Endothelial cell (in vitro differentiated cells): ENCODE measurements around the gene MICALL2. TPM values are rescaled to one million over a fixed set of nuclear protein-coding genes. Genes with fewer than 3 reads are reported as not detected.

Source experiments
- DNase-seq: peaks from one replicate; pipeline ENCODE4 v3.0.0; 2021; ENCODE audit warnings: low spot score
- H3K27ac Mint-ChIP-seq: one replicate; pipeline ENCODE4 v1.8.0; 2021; ENCODE audit warnings: mixed read lengths, inconsistent platforms; ENCODE audit not compliant: unreplicated experiment
- H3K27me3 Mint-ChIP-seq: one replicate; pipeline ENCODE4 v1.8.0; 2021; ENCODE audit warnings: mild to moderate bottlenecking, moderate library complexity, mixed read lengths, inconsistent platforms; ENCODE audit not compliant: unreplicated experiment
- H3K36me3 Mint-ChIP-seq: one replicate; pipeline ENCODE4 v1.8.0; 2021; ENCODE audit warnings: mild to moderate bottlenecking, low read depth, mixed read lengths, inconsistent platforms; ENCODE audit not compliant: unreplicated experiment
- H3K4me1 Mint-ChIP-seq: one replicate; pipeline ENCODE4 v1.8.0; 2021; ENCODE audit warnings: mild to moderate bottlenecking, mixed read lengths, inconsistent platforms; ENCODE audit not compliant: unreplicated experiment
- H3K4me3 Mint-ChIP-seq: one replicate; pipeline ENCODE4 v1.8.0; 2021; ENCODE audit warnings: mild to moderate bottlenecking, mixed read lengths, inconsistent platforms; ENCODE audit not compliant: unreplicated experiment
- H3K9me3 Mint-ChIP-seq: one replicate; pipeline ENCODE4 v1.8.0; 2021; ENCODE audit warnings: mixed read lengths, inconsistent platforms; ENCODE audit not compliant: unreplicated experiment
- CTCF ChIP-seq: fragments of 200-600 bp; sonication (generic); IDR thresholded peaks from one replicate; pipeline ENCODE4 v1.5.0; 2021; ENCODE audit warnings: antibody characterized with exemption; ENCODE audit not compliant: unreplicated experiment
- total RNA-seq: library from RNA; stranded (reverse); fragmentation: NEBNext Ultra II Directional; extraction: Animal tissue kit (Norgen Biotek cat#: 25700); gene quantifications from one replicate; pipeline ENCODE4 v1.2.1, GENCODE V29; 2021; ENCODE audit not compliant: unreplicated experiment

MICALL2 gene
- total RNA-seq, 1 donor from 2014 or later = 25.0 TPM

- peaks cover 7% of the 10 kb centered on the region for H3K36me3 Mint-ChIP-seq
- H3K4me1 Mint-ChIP-seq = no peaks in the 10 kb centered on the region
- H3K4me3 Mint-ChIP-seq = no peak overlapping the region
- DNase-seq = no peak
- no peak overlapping the region for H3K27ac Mint-ChIP-seq
- TF ChIP-seq CTCF = no peak
- no peaks in the 10 kb centered on the region for H3K9me3 Mint-ChIP-seq
- H3K27me3 Mint-ChIP-seq = peaks cover 4% of the 10 kb centered on the region
Observed at GRCh38 chr7:1438821-1439220, 20.4 kb downstream of the MICALL2 start.

- Mint-ChIP-seq H3K4me3 (no peak overlapping the region), H3K27me3 (peaks cover 4% of the 10 kb centered on the region), H3K36me3 (peaks cover 3% of the 10 kb centered on the region), H3K9me3 (no peaks in the 10 kb centered on the region), H3K27ac (no peak overlapping the region), H3K4me1 (no peaks in the 10 kb centered on the region)
- DNase-seq = no peak
- no peak for TF ChIP-seq CTCF
Observed at GRCh38 chr7:1438208-1438607, 21.1 kb downstream of the MICALL2 start.

- Mint-ChIP-seq H3K9me3 (no peaks in the 10 kb centered on the region), H3K27me3 (peaks cover 4% of the 10 kb centered on the region), H3K4me1 (no peaks in the 10 kb centered on the region), H3K27ac (no peak overlapping the region), H3K36me3 (peaks cover 3% of the 10 kb centered on the region), H3K4me3 (peak overlapping the region; percentile 15)
- no peak for TF ChIP-seq CTCF
- no peak for DNase-seq
Observed at GRCh38 chr7:1437155-1437880, 22.0 kb downstream of the MICALL2 start.

- Mint-ChIP-seq H3K27ac (no peak overlapping the region), H3K9me3 (no peaks in the 10 kb centered on the region), H3K4me3 (no peak overlapping the region), H3K27me3 (peaks cover 4% of the 10 kb centered on the region), H3K4me1 (no peaks in the 10 kb centered on the region), H3K36me3 (peaks cover 2% of the 10 kb centered on the region)
- TF ChIP-seq CTCF = no peak
- DNase-seq = no peak
Observed at GRCh38 chr7:1436608-1437007, 22.7 kb downstream of the MICALL2 start.

- Mint-ChIP-seq H3K27me3 (peaks cover 5% of the 10 kb centered on the region), H3K27ac (no peak overlapping the region)
Observed at GRCh38 chr7:1434891-1435670, 24.2 kb downstream of the MICALL2 start.

More at GRCh38 chr7:1434891-1435670, 24.2 kb downstream of the MICALL2 start:
- TF ChIP-seq CTCF = no peak
- no peaks in the 10 kb centered on the region for H3K4me1 Mint-ChIP-seq
- H3K4me3 Mint-ChIP-seq = no peak overlapping the region
- no peak for DNase-seq
- no peaks in the 10 kb centered on the region for H3K9me3 Mint-ChIP-seq
- no peaks in the 10 kb centered on the region for H3K36me3 Mint-ChIP-seq
